PC-3 (cell line): ENCODE data around the gene IPCEF1. TPM values are rescaled to one million over a fixed set of nuclear protein-coding genes. Genes with fewer than 3 reads are reported as not detected.

Experiments used
- ATAC-seq: fragments of 200-7000 bp; cut with Tn5 transposase; 2 replicates; pipeline ENCODE4 v1.9.1; 2020; ENCODE audit warnings: mild to moderate bottlenecking, moderate library complexity
- BruUV-seq: library from RNA; stranded (reverse); fragments of 400-500 nt; replicated peaks from 2 replicates; lab custom pipeline; 2021; lab: Mats Ljungman, UMichigan
- CTCF ChIA-PET: fragments of 300-600 bp; sonication (Branson Sonifier 250); formaldehyde crosslinking; loops from one replicate; lab custom pipeline; 2022; ENCODE audit warnings: antibody characterized with exemption; lab: Charles Lee
- POLR2A ChIA-PET: fragments of 300-600 bp; sonication (Branson Sonifier 250); formaldehyde crosslinking; loops from one replicate; lab custom pipeline; 2022; ENCODE audit warnings: antibody characterized with exemption; ENCODE audit not compliant: unreplicated experiment; lab: Charles Lee
- DNase-seq: peaks from one replicate; pipeline ENCODE4 v3.0.0-alpha.2; 2015
- H2AFZ ChIP-seq: fragments of 300-600 bp; sonication (generic); 2 replicates; pipeline ENCODE4 v1.6.0; 2016; ENCODE audit warnings: antibody characterized with exemption, low read length
- H3F3A ChIP-seq: fragments of 300-600 bp; sonication (generic); one replicate; pipeline ENCODE4 v1.6.0; 2017; ENCODE audit warnings: antibody characterized with exemption, low read length, control low read depth, mild to moderate bottlenecking; ENCODE audit not compliant: unreplicated experiment
- H3K27ac ChIP-seq: fragments of 300-600 bp; sonication (generic); 2 replicates; pipeline ENCODE4 v1.5.1; 2016; ENCODE audit warnings: mild to moderate bottlenecking, low read length
- H3K27me3 ChIP-seq: fragments of 300-600 bp; sonication (generic); 2 replicates; pipeline ENCODE4 v1.6.1; 2016; ENCODE audit warnings: low read length, mixed read lengths
- H3K36me3 ChIP-seq: fragments of 300-600 bp; sonication (generic); 2 replicates; pipeline ENCODE4 v1.6.1; 2016; ENCODE audit warnings: low read depth, mixed run types, low read length, mixed read lengths
- H3K4me1 ChIP-seq: fragments of 300-600 bp; sonication (generic); 2 replicates; pipeline ENCODE4 v1.5.1; 2016; ENCODE audit warnings: low read length; ENCODE audit not compliant: insufficient read depth
- H3K4me2 ChIP-seq: fragments of 300-600 bp; sonication (generic); 2 replicates; pipeline ENCODE4 v1.6.0; 2016; ENCODE audit warnings: low read length
- H3K4me3 ChIP-seq: fragments of 300-600 bp; sonication (generic); 2 replicates; pipeline ENCODE4 v1.5.1; 2016; ENCODE audit warnings: mild to moderate bottlenecking, low read length, mixed read lengths
- H3K79me2 ChIP-seq: fragments of 300-600 bp; sonication (generic); 2 replicates; pipeline ENCODE4 v1.6.1; 2017; ENCODE audit warnings: low read length, mixed read lengths
- H3K9ac ChIP-seq: fragments of 300-600 bp; sonication (generic); 2 replicates; pipeline ENCODE4 v1.6.0; 2016; ENCODE audit warnings: mild to moderate bottlenecking, low read length
- H3K9me2 ChIP-seq: fragments of 300-600 bp; sonication (generic); replicated peaks from 2 replicates; pipeline ENCODE4 v1.6.1; 2016; ENCODE audit warnings: mixed run types, low read length, mixed read lengths
- H3K9me3 ChIP-seq: fragments of 300-600 bp; sonication (generic); 2 replicates; pipeline ENCODE4 v1.6.1; 2016; ENCODE audit warnings: low read length, mixed read lengths
- H4K20me1 ChIP-seq: fragments of 300-600 bp; sonication (generic); 2 replicates; pipeline ENCODE4 v1.6.1; 2016; ENCODE audit warnings: low read length, mixed read lengths
- EZH2 ChIP-seq: fragments of 300-600 bp; sonication (generic); IDR thresholded peaks from one replicate; pipeline ENCODE4 v1.6.1; 2017; ENCODE audit warnings: antibody characterized with exemption, mild to moderate bottlenecking, low read length; ENCODE audit not compliant: unreplicated experiment
- EZH2phosphoT487 ChIP-seq: fragments of 300-600 bp; sonication (generic); IDR thresholded peaks from 2 replicates; pipeline ENCODE4 v1.6.1; 2018; ENCODE audit warnings: mild to moderate bottlenecking, antibody characterized with exemption, low read length, borderline replicate concordance
- intact Hi-C: fragments of 100-400 bp; cut with micrococcal nuclease; formaldehyde crosslinking; loops from 2 replicates; pipeline ENCODE4 v1.9.0; 2023
- total RNA-seq: library from RNA; depleted of rRNA; stranded (reverse); fragments of >200 nt; gene quantifications from 2 replicates; pipeline ENCODE4 v1.2.3, GENCODE V29; 2014
- TF ChIP-seq, protein P1 (sequence below): fragments of 300-600 bp; sonication (generic); conservative IDR thresholded peaks from 2 replicates; pipeline ENCODE4 v1.5.1; 2017; ENCODE audit warnings: antibody characterized with exemption, low read depth, mild to moderate bottlenecking, low read length

The IPCEF1 gene
- total RNA-seq, 1 experiment from 2014 or later, result 0.29 TPM

GRCh38 chr6:154359161-154359574 is 2.6 kb upstream of the IPCEF1 start:
- intact Hi-C loops, result no loop called here
- DNase-seq (no peak), ATAC-seq (no peak)
- Histone ChIP-seq H4K20me1 (no peaks in the 10 kb centered on the region), H2AFZ (no peak overlapping the region), H3K36me3 (no peaks in the 10 kb centered on the region), H3K27me3 (no peaks in the 10 kb centered on the region), H3K4me2 (no peak overlapping the region), H3K9me2 (no peaks in the 10 kb centered on the region), H3K9me3 (no peaks in the 10 kb centered on the region), H3K4me3 (no peak overlapping the region), H3K79me2 (no peaks in the 10 kb centered on the region), H3F3A (no peaks in the 10 kb centered on the region), H3K27ac (no peak overlapping the region), H3K9ac (no peak overlapping the region), H3K4me1 (no peaks in the 10 kb centered on the region)
- CTCF ChIA-PET, result no interaction called here
- TF ChIP-seq, protein P1, sequence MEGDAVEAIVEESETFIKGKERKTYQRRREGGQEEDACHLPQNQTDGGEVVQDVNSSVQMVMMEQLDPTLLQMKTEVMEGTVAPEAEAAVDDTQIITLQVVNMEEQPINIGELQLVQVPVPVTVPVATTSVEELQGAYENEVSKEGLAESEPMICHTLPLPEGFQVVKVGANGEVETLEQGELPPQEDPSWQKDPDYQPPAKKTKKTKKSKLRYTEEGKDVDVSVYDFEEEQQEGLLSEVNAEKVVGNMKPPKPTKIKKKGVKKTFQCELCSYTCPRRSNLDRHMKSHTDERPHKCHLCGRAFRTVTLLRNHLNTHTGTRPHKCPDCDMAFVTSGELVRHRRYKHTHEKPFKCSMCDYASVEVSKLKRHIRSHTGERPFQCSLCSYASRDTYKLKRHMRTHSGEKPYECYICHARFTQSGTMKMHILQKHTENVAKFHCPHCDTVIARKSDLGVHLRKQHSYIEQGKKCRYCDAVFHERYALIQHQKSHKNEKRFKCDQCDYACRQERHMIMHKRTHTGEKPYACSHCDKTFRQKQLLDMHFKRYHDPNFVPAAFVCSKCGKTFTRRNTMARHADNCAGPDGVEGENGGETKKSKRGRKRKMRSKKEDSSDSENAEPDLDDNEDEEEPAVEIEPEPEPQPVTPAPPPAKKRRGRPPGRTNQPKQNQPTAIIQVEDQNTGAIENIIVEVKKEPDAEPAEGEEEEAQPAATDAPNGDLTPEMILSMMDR, result no peak
- no peak for TF ChIP-seq EZH2
- no peak for TF ChIP-seq EZH2phosphoT487
- POLR2A ChIA-PET, result no interaction called here
- BruUV-seq, result no TSS peak

DNA sequence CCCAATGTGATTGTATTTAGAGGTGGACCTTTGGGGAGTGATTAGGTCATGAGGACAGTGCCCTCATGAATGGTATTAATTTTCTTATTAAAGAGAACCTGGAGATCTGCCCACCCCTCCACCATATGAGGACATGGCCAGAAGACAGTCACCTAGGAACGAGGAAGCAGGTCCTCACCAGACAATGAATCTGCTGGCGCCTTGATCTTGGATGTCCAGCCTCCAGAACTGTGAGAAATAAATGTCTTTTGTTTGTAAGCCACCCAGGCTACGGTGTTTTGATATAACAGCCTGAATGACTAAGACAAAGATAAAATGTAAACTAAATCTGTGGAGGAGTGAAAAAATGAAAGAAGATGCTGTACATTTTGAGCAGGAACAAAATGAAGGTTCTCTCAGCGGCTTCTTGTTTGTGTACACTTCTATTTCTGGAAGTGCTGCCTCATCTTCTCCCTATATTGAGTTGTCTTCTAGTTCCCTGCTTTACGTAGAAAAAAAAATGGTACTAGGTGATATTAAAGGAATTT is 1.5 kb upstream of the IPCEF1 start:
- POLR2A ChIA-PET, result no interaction called here
- no peak for TF ChIP-seq EZH2
- TF ChIP-seq EZH2phosphoT487, result no peak
- TF ChIP-seq, protein P1, result no peak
- DNase-seq (no peak), ATAC-seq (no peak)
- Histone ChIP-seq H3K4me2 (no peak overlapping the region), H3K9me2 (no peaks in the 10 kb centered on the region), H3K9me3 (no peaks in the 10 kb centered on the region), H3K4me1 (no peaks in the 10 kb centered on the region), H3K9ac (no peak overlapping the region), H3F3A (no peaks in the 10 kb centered on the region), H2AFZ (no peak overlapping the region), H3K36me3 (no peaks in the 10 kb centered on the region), H3K4me3 (no peak overlapping the region), H3K27ac (no peak overlapping the region), H4K20me1 (no peaks in the 10 kb centered on the region), H3K27me3 (no peaks in the 10 kb centered on the region), H3K79me2 (no peaks in the 10 kb centered on the region)
- intact Hi-C loops, result no loop called here
- CTCF ChIA-PET, result no interaction called here
- BruUV-seq, result no TSS peak

- Histone ChIP-seq H3K4me3 (no peak overlapping the region), H3K9ac (no peak overlapping the region), H2AFZ (no peak overlapping the region), H3K27ac (no peak overlapping the region), H3K9me3 (no peaks in the 10 kb centered on the region), H4K20me1 (no peaks in the 10 kb centered on the region), H3K4me2 (no peak overlapping the region), H3K36me3 (no peaks in the 10 kb centered on the region), H3K9me2 (no peaks in the 10 kb centered on the region), H3K27me3 (no peaks in the 10 kb centered on the region), H3F3A (no peaks in the 10 kb centered on the region), H3K4me1 (no peaks in the 10 kb centered on the region), H3K79me2 (no peaks in the 10 kb centered on the region)
- no TSS peak for BruUV-seq
- no peak for TF ChIP-seq EZH2
- no peak for TF ChIP-seq EZH2phosphoT487
- TF ChIP-seq, protein P1, result no peak
- POLR2A ChIA-PET, result no interaction called here
- intact Hi-C loops, result no loop called here
- CTCF ChIA-PET, result no interaction called here
- DNase-seq (no peak), ATAC-seq (no peak)
Observed at GRCh38 chr6:154356113-154356512, 490 bp downstream of the IPCEF1 start.
